A549 (cell line): ENCODE data around the gene CYP26A1.

Experiments used
- CHD2 ChIP-seq: fragments of 150-350 bp; IDR thresholded peaks from 2 replicates; pipeline ENCODE4 v1.6.1; 2014; ENCODE audit warnings: low read length; ENCODE audit not compliant: partially characterized antibody
- CTCF ChIP-seq: fragments of >200 bp; sonication (Bioruptor Twin); formaldehyde crosslinking; IDR thresholded peaks from 3 replicates; pipeline ENCODE4 v1.5.1; 2016
- EP300 ChIP-seq, 2 experiments: fragments of >200 bp; sonication (Bioruptor Twin); formaldehyde crosslinking; IDR thresholded peaks; 2 replicates in 1 of 2; 3 replicates in 1 of 2; pipeline ENCODE4 v1.6.1; 2016 to 2017
- KDM1A ChIP-seq: fragments of 200-600 bp; sonication (generic); IDR thresholded peaks from 2 replicates; pipeline ENCODE4 v1.6.1; 2016; ENCODE audit warnings: low read depth, mild to moderate bottlenecking
- POLR2A ChIP-seq: IDR thresholded peaks from 2 replicates; pipeline ENCODE4 v1.6.1; 2012; ENCODE audit warnings: mild to moderate bottlenecking, low read length
- RAD21 ChIP-seq, 2 experiments: fragments of >200 bp in 1 of 2; sonication (Bioruptor Twin) in 1 of 2; formaldehyde crosslinking in 1 of 2; IDR thresholded peaks in 1 of 2; conservative IDR thresholded peaks in 1 of 2; 2 replicates in 1 of 2; 3 replicates in 1 of 2; pipeline ENCODE4 v1.6.1; 2012 to 2018; ENCODE audit warnings: inconsistent platforms in 1 of 2
- RFX5 ChIP-seq: fragments of 450-650 bp; IDR thresholded peaks from 2 replicates; pipeline ENCODE4 v1.7.1; 2014; ENCODE audit warnings: antibody characterized with exemption, mild to moderate bottlenecking, moderate library complexity

- TF ChIP-seq KDM1A = no peak
- TF ChIP-seq CTCF = no peak
- no peak for TF ChIP-seq CHD2
- no peak for TF ChIP-seq EP300 (IDR thresholded peaks at IDR 0.05)
- no peak for TF ChIP-seq RFX5
- no peak for TF ChIP-seq RAD21 (conservative IDR thresholded peaks at IDR 0.05 in 1 of 2, IDR thresholded peaks at IDR 0.05 in 1 of 2)
- no peak for TF ChIP-seq POLR2A
Observed at GRCh38 chr10:93032809-93033137, 40.9 kb upstream of the CYP26A1 start.
